NB4 (cell line): Measurements from ENCODE around the gene PLCH2.

ENCODE experiments used
- MAX ChIP-seq: IDR thresholded peaks from 2 replicates; pipeline ENCODE4 v1.6.1; 2011; ENCODE audit warnings: low read depth, low read length
- MYC ChIP-seq: IDR thresholded peaks from 2 replicates; pipeline ENCODE4 v1.6.1; 2011; ENCODE audit warnings: low read depth, low read length
- POLR2A ChIP-seq: IDR thresholded peaks from 2 replicates; pipeline ENCODE4 v1.6.1; 2011; ENCODE audit warnings: mild to moderate bottlenecking; ENCODE audit not compliant: insufficient read length; ENCODE audit errors: extremely low read depth
- TF ChIP-seq, protein P1 (sequence below): IDR thresholded peaks from one replicate; pipeline ENCODE4 v1.5.1; 2012; ENCODE audit warnings: low read depth, low read length

GRCh38 chr1:2435091-2435490 is 41.0 kb upstream of the PLCH2 start:
- TF ChIP-seq, protein P1, sequence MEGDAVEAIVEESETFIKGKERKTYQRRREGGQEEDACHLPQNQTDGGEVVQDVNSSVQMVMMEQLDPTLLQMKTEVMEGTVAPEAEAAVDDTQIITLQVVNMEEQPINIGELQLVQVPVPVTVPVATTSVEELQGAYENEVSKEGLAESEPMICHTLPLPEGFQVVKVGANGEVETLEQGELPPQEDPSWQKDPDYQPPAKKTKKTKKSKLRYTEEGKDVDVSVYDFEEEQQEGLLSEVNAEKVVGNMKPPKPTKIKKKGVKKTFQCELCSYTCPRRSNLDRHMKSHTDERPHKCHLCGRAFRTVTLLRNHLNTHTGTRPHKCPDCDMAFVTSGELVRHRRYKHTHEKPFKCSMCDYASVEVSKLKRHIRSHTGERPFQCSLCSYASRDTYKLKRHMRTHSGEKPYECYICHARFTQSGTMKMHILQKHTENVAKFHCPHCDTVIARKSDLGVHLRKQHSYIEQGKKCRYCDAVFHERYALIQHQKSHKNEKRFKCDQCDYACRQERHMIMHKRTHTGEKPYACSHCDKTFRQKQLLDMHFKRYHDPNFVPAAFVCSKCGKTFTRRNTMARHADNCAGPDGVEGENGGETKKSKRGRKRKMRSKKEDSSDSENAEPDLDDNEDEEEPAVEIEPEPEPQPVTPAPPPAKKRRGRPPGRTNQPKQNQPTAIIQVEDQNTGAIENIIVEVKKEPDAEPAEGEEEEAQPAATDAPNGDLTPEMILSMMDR, result no peak
- TF ChIP-seq POLR2A (no peak), MAX (no peak), MYC (no peak)
